ENCODE measurements around the gene RANBP9.

Gene RANBP9

GRCh38 chr6:13604135-13604534 is 107.5 kb downstream of the RANBP9 start:
- H3K4me1 ChIP-seq (ENCODE audit: insufficient read depth, insufficient read length), result no peaks in the 10 kb centered on the region
- no peaks in the 10 kb centered on the region for H3K27me3 ChIP-seq (ENCODE audit: insufficient read depth, insufficient read length)
- H3K4me3 ChIP-seq (ENCODE audit: insufficient read length, low read depth), result no peak overlapping the region
- no peak for TF ChIP-seq ZNF274 (IDR thresholded peaks at IDR 0.05; ENCODE audit: low read depth, low read length)
- no peak for TF ChIP-seq YY1 (IDR thresholded peaks at IDR 0.05; ENCODE audit: insufficient read depth, insufficient read length)
- no peak for TF ChIP-seq SUZ12 (IDR thresholded peaks at IDR 0.05; ENCODE audit: extremely low read depth, insufficient read depth, insufficient read length)
- H3K36me3 ChIP-seq (ENCODE audit: insufficient read depth, insufficient read length, low read length), result peaks cover 26% of the 10 kb centered on the region
- DNase-seq (ENCODE audit: low read depth, low spot score), result no peak
- H3K9ac ChIP-seq (ENCODE audit: insufficient read length, low read depth), result no peak overlapping the region
- no peaks in the 10 kb centered on the region for H3K9me3 ChIP-seq (ENCODE audit: insufficient read depth, low read length)

- Histone ChIP-seq H3K27me3 (ENCODE audit: insufficient read depth, insufficient read length) (no peaks in the 10 kb centered on the region), H3K4me3 (ENCODE audit: insufficient read length, low read depth) (no peak overlapping the region), H3K9ac (ENCODE audit: insufficient read length, low read depth) (no peak overlapping the region), H3K9me3 (ENCODE audit: insufficient read depth, low read length) (no peaks in the 10 kb centered on the region), H3K36me3 (ENCODE audit: insufficient read depth, insufficient read length, low read length) (peaks cover 47% of the 10 kb centered on the region), H3K4me1 (ENCODE audit: insufficient read depth, insufficient read length) (no peaks in the 10 kb centered on the region)
- TF ChIP-seq YY1 (IDR thresholded peaks at IDR 0.05; ENCODE audit: insufficient read depth, insufficient read length), result no peak
- TF ChIP-seq ZNF274 (IDR thresholded peaks at IDR 0.05; ENCODE audit: low read depth, low read length), result no peak
- TF ChIP-seq SUZ12 (IDR thresholded peaks at IDR 0.05; ENCODE audit: extremely low read depth, insufficient read depth, insufficient read length), result no peak
- DNase-seq (ENCODE audit: low read depth, low spot score), result no peak
Measured at GRCh38 chr6:13600036-13600435, 111.6 kb downstream of the RANBP9 start.

GRCh38 chr6:13597073-13597472 is 114.6 kb downstream of the RANBP9 start:
- no peak overlapping the region for H3K9ac ChIP-seq (ENCODE audit: insufficient read length, low read depth)
- no peaks in the 10 kb centered on the region for H3K9me3 ChIP-seq (ENCODE audit: insufficient read depth, low read length)
- H3K4me3 ChIP-seq (ENCODE audit: insufficient read length, low read depth), result no peak overlapping the region
- no peak for DNase-seq (ENCODE audit: low read depth, low spot score)
- peaks cover 66% of the 10 kb centered on the region for H3K36me3 ChIP-seq (ENCODE audit: insufficient read depth, insufficient read length, low read length)
- no peaks in the 10 kb centered on the region for H3K27me3 ChIP-seq (ENCODE audit: insufficient read depth, insufficient read length)
- TF ChIP-seq ZNF274 (IDR thresholded peaks at IDR 0.05; ENCODE audit: low read depth, low read length) (no peak), SUZ12 (IDR thresholded peaks at IDR 0.05; ENCODE audit: extremely low read depth, insufficient read depth, insufficient read length) (no peak), YY1 (IDR thresholded peaks at IDR 0.05; ENCODE audit: insufficient read depth, insufficient read length) (no peak)
- H3K4me1 ChIP-seq (ENCODE audit: insufficient read depth, insufficient read length), result no peaks in the 10 kb centered on the region

- H3K36me3 ChIP-seq (ENCODE audit: insufficient read depth, insufficient read length, low read length), result peaks cover 53% of the 10 kb centered on the region
- TF ChIP-seq SUZ12 (IDR thresholded peaks at IDR 0.05; ENCODE audit: extremely low read depth, insufficient read depth, insufficient read length) (no peak), YY1 (IDR thresholded peaks at IDR 0.05; ENCODE audit: insufficient read depth, insufficient read length) (no peak), ZNF274 (IDR thresholded peaks at IDR 0.05; ENCODE audit: low read depth, low read length) (no peak)
- H3K9me3 ChIP-seq (ENCODE audit: insufficient read depth, low read length), result no peaks in the 10 kb centered on the region
- DNase-seq (ENCODE audit: low read depth, low spot score), result no peak
- H3K4me3 ChIP-seq (ENCODE audit: insufficient read length, low read depth), result no peak overlapping the region
- no peaks in the 10 kb centered on the region for H3K4me1 ChIP-seq (ENCODE audit: insufficient read depth, insufficient read length)
- no peak overlapping the region for H3K9ac ChIP-seq (ENCODE audit: insufficient read length, low read depth)
- no peaks in the 10 kb centered on the region for H3K27me3 ChIP-seq (ENCODE audit: insufficient read depth, insufficient read length)
Measured at GRCh38 chr6:13593720-13594119, 117.9 kb downstream of the RANBP9 start.

GRCh38 chr6:13593103-13593502 is 118.5 kb downstream of the RANBP9 start:
- H3K9ac ChIP-seq (ENCODE audit: insufficient read length, low read depth), result no peak overlapping the region
- no peaks in the 10 kb centered on the region for H3K4me1 ChIP-seq (ENCODE audit: insufficient read depth, insufficient read length)
- TF ChIP-seq ZNF274 (IDR thresholded peaks at IDR 0.05; ENCODE audit: low read depth, low read length), result no peak
- TF ChIP-seq YY1 (IDR thresholded peaks at IDR 0.05; ENCODE audit: insufficient read depth, insufficient read length), result no peak
- TF ChIP-seq SUZ12 (IDR thresholded peaks at IDR 0.05; ENCODE audit: extremely low read depth, insufficient read depth, insufficient read length), result no peak

GRCh38 chr6:13591205-13591921 is 120.3 kb downstream of the RANBP9 start:
- H3K27me3 ChIP-seq (ENCODE audit: insufficient read depth, insufficient read length), result no peaks in the 10 kb centered on the region
- no peaks in the 10 kb centered on the region for H3K4me1 ChIP-seq (ENCODE audit: insufficient read depth, insufficient read length)
- no peak overlapping the region for H3K9ac ChIP-seq (ENCODE audit: insufficient read length, low read depth)
- H3K9me3 ChIP-seq (ENCODE audit: insufficient read depth, low read length), result no peaks in the 10 kb centered on the region
- DNase-seq (ENCODE audit: low read depth, low spot score), result no peak
- peaks cover 54% of the 10 kb centered on the region for H3K36me3 ChIP-seq (ENCODE audit: insufficient read depth, insufficient read length, low read length)
- no peak for TF ChIP-seq ZNF274 (IDR thresholded peaks at IDR 0.05; ENCODE audit: low read depth, low read length)
- TF ChIP-seq SUZ12 (IDR thresholded peaks at IDR 0.05; ENCODE audit: extremely low read depth, insufficient read depth, insufficient read length), result no peak
- TF ChIP-seq YY1 (IDR thresholded peaks at IDR 0.05; ENCODE audit: insufficient read depth, insufficient read length), result no peak
- no peak overlapping the region for H3K4me3 ChIP-seq (ENCODE audit: insufficient read length, low read depth)

More at GRCh38 chr6:13593103-13593502, 118.5 kb downstream of the RANBP9 start:
- H3K4me3 ChIP-seq (ENCODE audit: insufficient read length, low read depth), result no peak overlapping the region
- no peaks in the 10 kb centered on the region for H3K27me3 ChIP-seq (ENCODE audit: insufficient read depth, insufficient read length)
- DNase-seq (ENCODE audit: low read depth, low spot score), result no peak
- peaks cover 47% of the 10 kb centered on the region for H3K36me3 ChIP-seq (ENCODE audit: insufficient read depth, insufficient read length, low read length)
- no peaks in the 10 kb centered on the region for H3K9me3 ChIP-seq (ENCODE audit: insufficient read depth, low read length)

GRCh38 chr6:13590574-13591153 is 121.0 kb downstream of the RANBP9 start:
- H3K4me1 ChIP-seq (ENCODE audit: insufficient read depth, insufficient read length), result no peaks in the 10 kb centered on the region
- DNase-seq (ENCODE audit: low read depth, low spot score), result no peak
- H3K4me3 ChIP-seq (ENCODE audit: insufficient read length, low read depth), result no peak overlapping the region
- no peak overlapping the region for H3K9ac ChIP-seq (ENCODE audit: insufficient read length, low read depth)
- TF ChIP-seq ZNF274 (IDR thresholded peaks at IDR 0.05; ENCODE audit: low read depth, low read length), result no peak
- TF ChIP-seq SUZ12 (IDR thresholded peaks at IDR 0.05; ENCODE audit: extremely low read depth, insufficient read depth, insufficient read length), result no peak
- TF ChIP-seq YY1 (IDR thresholded peaks at IDR 0.05; ENCODE audit: insufficient read depth, insufficient read length), result no peak
- H3K9me3 ChIP-seq (ENCODE audit: insufficient read depth, low read length), result no peaks in the 10 kb centered on the region
- no peaks in the 10 kb centered on the region for H3K27me3 ChIP-seq (ENCODE audit: insufficient read depth, insufficient read length)
- peaks cover 50% of the 10 kb centered on the region for H3K36me3 ChIP-seq (ENCODE audit: insufficient read depth, insufficient read length, low read length)
